HEK293T (cell line): ENCODE data around the gene NRTN.
"Not testable (repeated sequence)": the region's sequence is repeated elsewhere in the genome, so short reads cannot be mapped to it uniquely, and the experiment has no call there.

Source experiments
- CTCF ChIA-PET: fragments of 350-600 bp; formaldehyde crosslinking; extraction: SDS; loops from one replicate; lab custom pipeline; 2021; ENCODE audit warnings: antibody characterized with exemption, inconsistent platforms; lab: Yijun Ruan, JAX
- POLR2A ChIA-PET: fragments of 350-600 bp; formaldehyde crosslinking; extraction: SDS; loops from one replicate; lab custom pipeline; 2020; ENCODE audit warnings: antibody characterized with exemption, inconsistent platforms; lab: Yijun Ruan, JAX
- DNase-seq: peaks from one replicate; pipeline ENCODE4 v3.0.0; 2012; ENCODE audit warnings: mixed read lengths; ENCODE audit errors: extremely low spot score
- ARNT ChIP-seq: fragments of 450-650 bp; IDR thresholded peaks from 2 replicates; pipeline ENCODE4 v1.6.1; 2017; ENCODE audit warnings: mild to moderate bottlenecking
- BHLHE40 ChIP-seq: fragments of 450-650 bp; IDR thresholded peaks from 2 replicates; pipeline ENCODE4 v1.6.1; 2016; ENCODE audit warnings: mild to moderate bottlenecking, moderate library complexity, borderline replicate concordance
- CTBP1 ChIP-seq: fragments of 450-650 bp; IDR thresholded peaks from 2 replicates; pipeline ENCODE4 v1.6.1; 2016; ENCODE audit warnings: borderline replicate concordance
- ELF4 ChIP-seq: fragments of 450-650 bp; IDR thresholded peaks from 2 replicates; pipeline ENCODE4 v1.6.1; 2017; ENCODE audit warnings: antibody characterized with exemption
- FOXA1 ChIP-seq: fragments of 450-650 bp; IDR thresholded peaks from 2 replicates; pipeline ENCODE4 v1.6.1; 2016; ENCODE audit warnings: mild to moderate bottlenecking
- FOXK2 ChIP-seq: fragments of 450-650 bp; IDR thresholded peaks from 2 replicates; pipeline ENCODE4 v1.6.1; 2016; ENCODE audit warnings: mild to moderate bottlenecking
- FOXM1 ChIP-seq: fragments of 450-650 bp; IDR thresholded peaks from 2 replicates; pipeline ENCODE4 v1.6.1; 2017; ENCODE audit warnings: mild to moderate bottlenecking, borderline replicate concordance
- HDGF ChIP-seq: fragments of 450-650 bp; IDR thresholded peaks from 2 replicates; pipeline ENCODE4 v1.6.1; 2017; ENCODE audit warnings: antibody characterized with exemption, borderline replicate concordance
- L3MBTL2 ChIP-seq: fragments of 450-650 bp; conservative IDR thresholded peaks from 2 replicates; pipeline ENCODE4 v1.6.1; 2016; ENCODE audit warnings: mild to moderate bottlenecking
- LEF1 ChIP-seq: fragments of 450-650 bp; IDR thresholded peaks from 2 replicates; pipeline ENCODE4 v1.6.1; 2017; ENCODE audit warnings: mild to moderate bottlenecking, borderline replicate concordance
- NFRKB ChIP-seq: fragments of 450-650 bp; IDR thresholded peaks from 2 replicates; pipeline ENCODE4 v1.6.1; 2016; ENCODE audit warnings: mild to moderate bottlenecking, moderate library complexity
- PKNOX1 ChIP-seq: fragments of 450-650 bp; IDR thresholded peaks from 2 replicates; pipeline ENCODE4 v1.6.1; 2016
- SP1 ChIP-seq: fragments of 450-650 bp; IDR thresholded peaks from 2 replicates; pipeline ENCODE4 v1.6.1; 2017
- SUZ12 ChIP-seq: fragments of 450-650 bp; IDR thresholded peaks from 2 replicates; pipeline ENCODE4 v1.6.1; 2016; ENCODE audit warnings: mild to moderate bottlenecking
- TARDBP ChIP-seq: fragments of 450-650 bp; IDR thresholded peaks from 2 replicates; pipeline ENCODE4 v1.6.1; 2016
- ZNF384 ChIP-seq: fragments of 450-650 bp; IDR thresholded peaks from 2 replicates; pipeline ENCODE4 v1.6.1; 2016

NRTN gene

GRCh38 chr19:5832527-5833216, 27.8 kb downstream of the NRTN start:
- POLR2A ChIA-PET: no interaction called here
- TF ChIP-seq ELF4 (peak; percentile 65; the same call in 1 of the 2 replicates), LEF1 (no peak)
- CTCF ChIA-PET: interaction anchor here (0.6 to 1.0 kb wide), 2 partner anchors 26 to 1512 kb away, joined by 3 to 4 read pairs; no protein-coding TSS in a partner anchor
- DNase-seq: no peak

DNA sequence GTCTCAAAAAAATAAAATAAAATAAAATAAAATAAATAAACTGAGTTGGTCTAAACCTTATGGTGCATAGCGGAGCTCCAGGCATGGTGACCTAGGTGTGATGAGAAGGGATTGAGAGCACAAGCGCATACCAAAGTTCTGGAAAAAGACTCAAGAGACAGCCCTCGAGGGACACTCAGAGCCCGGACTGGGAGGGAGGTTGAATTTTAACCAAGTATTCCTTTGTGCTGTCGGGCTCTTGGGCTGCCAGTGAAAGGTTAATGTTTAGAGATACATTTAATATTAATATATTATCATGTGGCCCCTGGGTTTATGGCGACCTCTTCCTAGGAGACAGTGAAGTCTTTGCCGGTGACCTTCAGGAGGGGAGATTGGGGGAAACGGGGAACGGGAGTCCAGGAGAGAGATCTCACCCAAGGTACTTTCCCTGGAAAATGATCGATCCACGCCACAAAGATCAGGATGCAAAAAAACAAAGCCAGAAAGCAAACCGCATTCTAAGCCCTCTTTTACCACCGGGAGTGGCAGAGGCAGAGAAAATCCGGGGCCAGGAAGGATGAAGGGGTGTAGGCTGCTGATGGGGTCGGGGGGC, 33.0 kb downstream of the NRTN start:
- ChIA-PET POLR2A (interaction anchor here (3.1 kb wide), 1 partner anchor 10 kb away, joined by 17 read pairs; no protein-coding TSS in a partner anchor), CTCF (no interaction called here)
- no peak for DNase-seq
- TF ChIP-seq HDGF (no peak), PKNOX1 (no peak), SP1 (no peak), SUZ12 (no peak), FOXA1 (no peak), FOXK2 (no peak), L3MBTL2 (no peak), CTBP1 (no peak), BHLHE40 (no peak), ZNF384 (no peak), LEF1 (no peak), ARNT (no peak), ELF4 (no peak), TARDBP (no peak)

DNA sequence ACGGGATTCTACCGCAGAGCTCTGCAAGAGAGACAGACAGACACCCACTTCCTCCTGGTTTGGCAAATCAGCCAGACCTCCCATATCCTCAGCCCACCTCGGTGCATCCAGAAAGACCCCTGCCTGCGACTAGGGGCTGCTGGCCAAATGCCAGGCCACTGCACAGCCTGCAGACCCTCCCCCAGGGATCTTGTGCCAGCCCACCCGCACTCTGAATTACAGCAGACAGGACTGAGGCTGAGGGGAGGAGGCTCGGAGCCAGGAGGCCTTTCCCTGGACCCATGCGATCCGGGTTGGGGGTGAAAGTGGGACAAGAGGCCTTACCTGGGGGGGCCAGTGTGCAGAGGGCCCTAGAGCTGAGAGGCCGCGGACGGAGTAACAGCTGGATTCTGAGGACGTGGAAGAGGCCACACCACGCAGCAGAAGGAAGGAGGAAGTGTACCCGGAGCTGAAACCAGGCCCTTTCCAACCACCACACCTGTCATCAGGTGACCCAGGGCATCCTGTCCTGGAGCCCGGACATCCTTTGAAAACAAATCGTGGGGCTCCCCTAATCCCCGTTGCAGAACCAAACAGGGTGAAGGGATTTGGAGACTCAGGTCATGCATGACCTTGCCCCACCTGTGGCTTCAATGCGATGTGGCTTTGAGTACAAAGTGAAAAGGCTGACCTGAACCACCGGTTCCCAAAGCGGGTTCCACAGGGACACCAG, 33.6 kb downstream of the NRTN start:
- ChIA-PET CTCF (no interaction called here), POLR2A (interaction anchor here (3.1 kb wide), 1 partner anchor 10 kb away, joined by 17 read pairs; no protein-coding TSS in a partner anchor)
- no peak for DNase-seq
- TF ChIP-seq L3MBTL2: no peak
- no peak for TF ChIP-seq FOXM1
- no peak for TF ChIP-seq SP1
- no peak for TF ChIP-seq BHLHE40
- TF ChIP-seq FOXA1: no peak
- no peak for TF ChIP-seq ELF4
- no peak for TF ChIP-seq ARNT
- TF ChIP-seq SUZ12: no peak
- TF ChIP-seq NFRKB: no peak
- TF ChIP-seq FOXK2: no peak

DNA sequence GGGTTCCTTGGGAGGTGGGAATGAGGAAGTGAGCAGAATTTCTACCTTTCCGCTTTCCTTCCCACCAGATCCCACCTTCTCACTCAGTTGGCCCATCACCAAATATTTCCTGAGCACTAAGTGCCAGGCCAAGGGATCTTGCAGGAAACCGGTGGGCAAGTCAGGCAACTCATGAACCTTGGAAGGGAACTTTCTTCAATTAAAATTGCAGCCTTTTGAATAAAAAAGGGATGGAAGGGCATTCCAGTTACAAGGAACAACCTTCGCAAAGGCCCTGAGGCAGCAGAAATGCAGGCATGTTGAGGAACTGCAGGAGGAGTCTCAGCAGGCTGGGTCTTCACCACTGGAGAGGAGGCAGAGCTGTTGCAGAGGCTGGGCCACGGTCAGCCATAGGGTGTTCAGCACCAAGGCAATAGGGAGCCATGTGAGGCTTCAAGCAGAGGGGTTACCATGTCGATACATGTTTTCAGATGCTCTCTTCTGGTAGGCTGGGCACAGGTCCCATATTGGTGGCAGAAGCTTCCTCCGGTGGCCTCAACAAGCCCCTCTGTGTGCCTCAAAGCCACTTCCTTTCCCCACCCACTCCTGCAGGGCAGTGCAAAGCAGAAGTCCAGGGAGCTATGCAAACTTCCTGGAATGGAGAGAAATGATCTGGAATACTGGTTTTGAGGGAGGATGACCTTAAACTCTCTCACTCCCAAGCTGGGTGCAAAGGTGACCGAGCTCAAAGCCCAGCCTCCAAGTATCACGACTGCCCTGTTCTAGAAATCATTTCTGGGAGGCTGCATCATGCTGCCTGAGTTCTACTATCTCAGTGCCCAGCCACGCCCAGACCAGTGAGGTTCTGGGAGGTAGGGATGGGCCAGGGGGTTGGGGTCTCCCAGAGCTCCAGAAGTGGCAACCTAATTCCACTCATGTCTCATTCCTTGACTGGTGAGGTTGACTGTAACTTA, 34.5 kb downstream of the NRTN start, which contains the start of gene FUT6:
FUT6 (minus strand) TSS at position 638 of the 953 bp plus-strand sequence. CDS start 7,135 bp downstream, outside the sequence.
- ChIA-PET POLR2A (interaction anchor here (3.1 kb wide), 1 partner anchor 11 kb away, joined by 17 read pairs; no protein-coding TSS in a partner anchor), CTCF (no interaction called here)
- no peak for DNase-seq
- TF ChIP-seq ELF4 (no peak), TARDBP (no peak), ARNT (no peak), NFRKB (no peak), BHLHE40 (no peak), ZNF384 (no peak), FOXK2 (no peak), LEF1 (no peak), FOXM1 (no peak), HDGF (no peak), FOXA1 (no peak), L3MBTL2 (no peak), CTBP1 (no peak), SUZ12 (no peak), SP1 (no peak), PKNOX1 (no peak)

- CTCF ChIA-PET, DNase-seq: not testable (repeated sequence)
- POLR2A ChIA-PET: interaction anchor here (0.5 to 2.4 kb wide), 2 partner anchors 13 to 1522 kb away, joined by 3 to 8 read pairs; no protein-coding TSS in a partner anchor
These were observed 36.9 kb downstream of the NRTN start for GRCh38 chr19:5841735-5842111.
